NCI-H345 treated with DMSO at 0.1 percent for 48 hours (cell line): ENCODE measurements around the gene RBMXL2.

ENCODE experiments used
- DNase-seq: peaks from one replicate; lab custom pipeline; 2025; ENCODE audit not compliant: unreplicated experiment; lab: John Stamatoyannopoulos, UW

Gene RBMXL2

GRCh38 chr11:7088921-7089320 is at the start of gene RBMXL2:
TSS of gene RBMXL2 (plus strand) at chr11:7088998. CDS start at chr11:7089121, 123 bp downstream.
- no peak for DNase-seq

GRCh38 chr11:7046474-7047175 is 42.2 kb upstream of the RBMXL2 start:
- no peak for DNase-seq

DNA sequence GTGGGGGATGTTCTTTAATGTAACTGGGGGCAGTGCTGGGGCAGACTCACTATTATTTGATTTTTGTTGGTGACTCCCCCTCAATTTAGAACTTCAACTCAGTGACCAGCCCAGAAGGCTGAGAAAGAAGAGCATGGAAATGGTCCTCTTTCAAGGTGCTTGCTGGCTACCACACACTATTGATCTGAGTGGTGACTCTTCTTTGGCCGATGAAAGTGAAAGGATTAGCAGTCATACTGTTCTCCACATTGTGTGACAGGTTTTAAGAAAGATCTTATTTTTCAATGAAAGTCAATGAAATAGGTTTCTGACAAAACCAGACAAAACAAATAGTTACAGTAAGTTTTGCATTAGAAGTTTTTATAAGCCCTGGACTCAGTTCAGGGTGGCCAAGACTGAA is 38.6 kb upstream of the RBMXL2 start:
- no peak for DNase-seq

GRCh38 chr11:7056828-7057513 is 31.8 kb upstream of the RBMXL2 start:
- no peak for DNase-seq

DNA sequence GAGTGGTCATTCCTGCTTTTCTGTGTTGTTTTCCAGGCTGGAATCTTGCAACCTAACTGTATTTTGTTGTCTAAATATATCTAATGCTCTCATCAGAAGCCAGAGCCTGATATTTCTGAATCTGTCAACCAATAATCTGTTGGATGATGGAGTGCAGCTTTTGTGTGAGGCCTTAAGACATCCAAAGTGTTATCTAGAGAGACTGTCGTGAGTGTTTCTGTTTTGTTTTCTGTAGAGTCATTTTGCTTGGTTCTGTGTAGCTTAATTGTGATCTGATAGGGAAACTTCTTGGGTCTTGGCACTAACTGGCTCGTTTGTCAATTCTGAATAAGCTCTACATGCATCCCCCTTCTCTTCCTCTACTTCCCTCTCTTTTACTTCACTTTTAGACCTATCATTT is 31.2 kb upstream of the RBMXL2 start:
- no peak for DNase-seq

DNA sequence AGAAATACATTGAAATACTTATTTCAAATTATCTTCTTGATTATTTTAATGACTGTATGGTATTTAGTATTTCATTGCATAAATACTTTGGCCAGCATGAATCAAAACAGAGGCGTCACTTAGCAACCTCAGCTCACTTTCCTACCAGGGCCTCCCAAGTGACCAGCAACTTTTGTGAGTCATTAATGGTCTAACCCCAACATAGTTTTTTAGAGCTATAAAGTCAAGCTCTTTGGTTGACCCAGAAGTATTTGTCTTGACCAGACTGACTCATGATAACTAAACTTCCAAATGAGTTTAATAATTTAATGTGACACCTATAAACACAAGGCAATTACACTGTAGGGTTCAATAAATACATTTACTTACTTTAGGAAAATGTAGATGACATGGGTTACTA is 27.9 kb upstream of the RBMXL2 start:
- no peak for DNase-seq

GRCh38 chr11:7062534-7062933 is 26.3 kb upstream of the RBMXL2 start:
- DNase-seq: no peak

DNA sequence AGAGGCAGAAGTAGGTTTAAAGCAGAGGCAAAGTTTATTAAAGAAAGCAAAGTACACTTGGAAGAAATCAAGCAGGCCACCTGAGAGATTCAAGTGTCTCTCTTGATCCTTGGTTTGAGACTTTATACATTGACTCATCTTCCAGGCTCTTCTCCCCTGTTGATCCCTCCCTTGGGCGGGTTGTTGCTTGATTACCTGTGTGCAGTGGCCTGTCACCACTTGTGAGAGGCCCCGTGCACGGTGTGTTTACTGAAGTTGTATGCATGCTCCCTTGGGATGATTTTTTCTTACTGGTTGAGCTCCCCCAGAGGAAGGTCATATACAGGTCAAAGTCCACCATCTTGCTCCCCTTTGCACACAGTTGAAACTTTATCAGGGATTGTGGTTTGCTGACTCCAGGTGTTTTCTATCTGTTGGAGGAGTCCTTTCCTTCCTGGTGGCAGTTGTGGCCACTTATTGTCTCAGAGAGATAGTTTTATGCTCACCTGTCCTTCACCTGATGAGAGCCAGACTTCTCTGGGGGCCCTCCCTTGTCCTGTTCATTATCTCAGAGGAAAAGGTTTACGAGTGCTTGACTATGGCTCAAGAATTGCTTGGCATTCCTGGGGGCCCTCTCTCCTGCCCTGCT is 16.3 kb upstream of the RBMXL2 start:
- DNase-seq: no peak

GRCh38 chr11:7077101-7077500 is 11.7 kb upstream of the RBMXL2 start:
- no peak for DNase-seq

GRCh38 chr11:7079545-7080135 is 9.2 kb upstream of the RBMXL2 start:
- no peak for DNase-seq

GRCh38 chr11:7080900-7081299 is 7.9 kb upstream of the RBMXL2 start:
- DNase-seq: no peak

DNA sequence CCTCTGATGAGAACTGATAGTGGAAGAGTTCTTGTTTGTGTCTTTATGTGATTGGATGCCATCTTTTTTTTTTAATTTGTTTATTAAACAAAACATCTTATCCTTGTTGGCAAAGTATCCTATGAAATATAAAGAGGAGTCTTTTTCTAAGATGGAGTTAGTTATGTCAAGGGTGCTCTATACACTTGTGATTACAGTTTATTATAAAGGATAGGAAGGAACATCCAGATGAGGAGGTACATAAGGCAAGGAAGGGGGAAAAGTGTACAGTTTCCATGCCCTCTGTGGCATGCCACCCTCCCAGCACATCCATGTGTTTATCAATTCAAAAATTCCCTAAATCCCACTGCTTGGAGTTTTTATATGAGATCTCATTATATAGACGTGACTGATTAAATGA is 7.4 kb upstream of the RBMXL2 start:
- no peak for DNase-seq

GRCh38 chr11:7089328-7090251 is 792 bp downstream of the RBMXL2 start:
- no peak for DNase-seq

- DNase-seq: peak; percentile 71
Observed at GRCh38 chr11:7098235-7098832, 9.5 kb downstream of the RBMXL2 start.

- DNase-seq: no peak
Observed at GRCh38 chr11:7115780-7116179, 27.0 kb downstream of the RBMXL2 start.

GRCh38 chr11:7116370-7116769 is 27.6 kb downstream of the RBMXL2 start:
- DNase-seq: no peak

DNA sequence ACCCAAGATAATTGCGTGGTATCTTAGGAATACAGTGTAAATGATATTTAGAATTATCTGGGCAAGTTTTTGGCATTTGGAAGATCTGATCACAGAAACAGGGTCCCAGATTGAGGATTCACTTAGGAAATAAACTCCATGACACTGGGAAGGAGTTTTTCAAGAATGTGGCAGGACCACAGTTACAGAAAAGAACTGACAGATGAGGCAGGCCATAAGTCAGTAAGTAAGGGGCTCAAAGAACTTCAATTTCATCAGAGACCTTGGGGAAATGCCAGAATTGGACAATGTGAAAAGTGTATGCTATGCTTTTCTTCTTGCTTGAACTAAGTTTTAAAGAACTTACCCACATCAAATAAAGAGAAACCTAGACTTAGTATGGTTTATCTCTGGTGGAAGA is 49.3 kb downstream of the RBMXL2 start:
- no peak for DNase-seq
